GM12872 (cell line): ENCODE data around the gene CXCL11.

Experiments used
- CTCF ChIP-seq: IDR thresholded peaks from 3 replicates; pipeline ENCODE4 v1.5.1; 2011; ENCODE audit warnings: low read depth, mild to moderate bottlenecking, low read length, moderate library complexity; ENCODE audit not compliant: insufficient read depth

CXCL11 gene

GRCh38 chr4:76067652-76068286 lies 31.9 kb upstream of the CXCL11 start:
- peak; percentile 76 for TF ChIP-seq CTCF

GRCh38 chr4:76066546-76066945 lies 30.7 kb upstream of the CXCL11 start:
- no peak for TF ChIP-seq CTCF

- no peak for TF ChIP-seq CTCF
Observed at GRCh38 chr4:76061982-76062381, 26.1 kb upstream of the CXCL11 start.

- TF ChIP-seq CTCF = no peak
Observed at GRCh38 chr4:76061421-76061820, 25.6 kb upstream of the CXCL11 start.

- no peak for TF ChIP-seq CTCF
Observed at GRCh38 chr4:76060506-76060905, 24.6 kb upstream of the CXCL11 start.

- no peak for TF ChIP-seq CTCF
Observed at GRCh38 chr4:76059750-76060149, 23.9 kb upstream of the CXCL11 start.

- no peak for TF ChIP-seq CTCF
Observed at GRCh38 chr4:76058888-76059426, 23.1 kb upstream of the CXCL11 start.
